HUES48 (cell line): ENCODE measurements around the gene PIGL.
"Not testable (repeated sequence)": the region's sequence is repeated elsewhere in the genome, so short reads cannot be mapped to it uniquely, and the experiment has no call there.

Experiments used
- H3K27ac ChIP-seq: one replicate; pipeline ENCODE4 v1.7.0; 2013; ENCODE audit warnings: low read depth, low read length, inconsistent platforms
- H3K27me3 ChIP-seq: 2 replicates; pipeline ENCODE4 v1.6.1; 2013; ENCODE audit warnings: mild to moderate bottlenecking, low read length; ENCODE audit not compliant: control insufficient read depth, insufficient read depth
- H3K36me3 ChIP-seq: 2 replicates; pipeline ENCODE4 v1.6.1; 2013; ENCODE audit warnings: low read length; ENCODE audit not compliant: control insufficient read depth, insufficient read depth
- H3K4me1 ChIP-seq: 2 replicates; pipeline ENCODE4 v1.6.1; 2013; ENCODE audit warnings: mild to moderate bottlenecking, low read length; ENCODE audit not compliant: control insufficient read depth, insufficient read depth
- H3K4me3 ChIP-seq: 2 replicates; pipeline ENCODE4 v1.5.1; 2013; ENCODE audit warnings: mild to moderate bottlenecking, low read depth, low read length
- H3K9ac ChIP-seq: 2 replicates; pipeline ENCODE4 v1.6.1; 2013; ENCODE audit warnings: mild to moderate bottlenecking, low read depth, low read length, moderate library complexity
- H3K9me3 ChIP-seq: 2 replicates; pipeline ENCODE4 v1.6.1; 2013; ENCODE audit warnings: low read length; ENCODE audit not compliant: control insufficient read depth, insufficient read depth

Gene PIGL

DNA sequence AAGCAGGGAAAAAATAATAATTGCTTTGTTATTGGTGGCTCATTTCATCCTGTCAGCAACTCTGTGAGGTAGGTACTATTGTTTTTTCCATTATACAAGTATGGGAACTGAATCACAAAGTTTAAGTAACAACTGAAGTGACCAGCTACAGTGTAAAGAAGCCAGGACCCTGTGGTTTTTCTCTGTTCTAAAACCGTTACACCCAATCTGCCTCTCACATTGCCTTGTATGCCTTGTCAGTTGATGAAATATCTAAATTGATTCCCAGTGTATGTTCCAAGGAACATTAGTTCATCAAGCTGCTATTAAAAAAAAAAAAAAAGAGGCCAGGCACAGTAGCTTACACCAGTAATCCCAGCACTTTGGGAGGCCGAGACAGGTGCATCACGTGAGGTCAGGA lies 5.4 kb downstream of the PIGL start:
- no peak overlapping the region for H3K4me3 ChIP-seq
- H3K9me3 ChIP-seq = no peaks in the 10 kb centered on the region
- H3K27me3 ChIP-seq = no peaks in the 10 kb centered on the region
- no peak overlapping the region for H3K9ac ChIP-seq
- no peak overlapping the region for H3K27ac ChIP-seq
- no peaks in the 10 kb centered on the region for H3K4me1 ChIP-seq
- 0 out of 2 replicates have a peak, but pooled peaks cover 4% of the 10 kb centered on the region for H3K36me3 ChIP-seq

- not testable (repeated sequence) for H3K4me3 ChIP-seq, H3K4me1 ChIP-seq, H3K36me3 ChIP-seq, H3K27ac ChIP-seq, H3K9ac ChIP-seq, H3K27me3 ChIP-seq, H3K9me3 ChIP-seq
These were observed 13.0 kb downstream of the PIGL start for GRCh38 chr17:16229912-16230561.

- no peak overlapping the region for H3K9ac ChIP-seq
- H3K27ac ChIP-seq = no peak overlapping the region
- no peak overlapping the region for H3K4me3 ChIP-seq
- peaks cover 16% of the 10 kb centered on the region for H3K36me3 ChIP-seq
- no peaks in the 10 kb centered on the region for H3K27me3 ChIP-seq
- H3K4me1 ChIP-seq = no peaks in the 10 kb centered on the region
- no peaks in the 10 kb centered on the region for H3K9me3 ChIP-seq
These were observed 15.4 kb downstream of the PIGL start for GRCh38 chr17:16232391-16232790.

DNA sequence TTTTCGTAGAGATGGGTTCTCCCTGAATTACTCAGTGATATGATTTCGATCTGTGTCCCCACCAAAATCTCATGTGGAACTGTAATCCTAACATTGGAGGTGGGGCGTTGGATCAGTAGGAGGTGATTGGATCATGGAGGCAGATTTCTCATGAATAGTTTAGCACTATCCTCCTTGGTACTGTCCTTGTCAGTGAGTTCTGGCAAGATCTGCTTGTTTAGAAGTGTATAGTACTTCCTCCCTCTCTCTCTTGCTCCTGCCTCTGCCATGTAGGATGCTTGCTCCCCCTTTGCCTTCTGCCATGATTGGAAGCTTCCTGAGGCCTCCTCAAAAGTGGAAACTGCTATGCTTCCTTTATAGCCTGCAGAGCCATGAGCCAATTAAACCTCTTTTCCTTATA lies 22.9 kb downstream of the PIGL start:
- H3K9me3 ChIP-seq = no peaks in the 10 kb centered on the region
- no peak overlapping the region for H3K27ac ChIP-seq
- H3K27me3 ChIP-seq = no peaks in the 10 kb centered on the region
- peaks cover 3% of the 10 kb centered on the region; the same call in 1 of the 2 replicates for H3K4me1 ChIP-seq
- no peak overlapping the region for H3K9ac ChIP-seq
- H3K4me3 ChIP-seq = no peak overlapping the region
- H3K36me3 ChIP-seq = peaks cover 8% of the 10 kb centered on the region; the same call in 1 of the 2 replicates

DNA sequence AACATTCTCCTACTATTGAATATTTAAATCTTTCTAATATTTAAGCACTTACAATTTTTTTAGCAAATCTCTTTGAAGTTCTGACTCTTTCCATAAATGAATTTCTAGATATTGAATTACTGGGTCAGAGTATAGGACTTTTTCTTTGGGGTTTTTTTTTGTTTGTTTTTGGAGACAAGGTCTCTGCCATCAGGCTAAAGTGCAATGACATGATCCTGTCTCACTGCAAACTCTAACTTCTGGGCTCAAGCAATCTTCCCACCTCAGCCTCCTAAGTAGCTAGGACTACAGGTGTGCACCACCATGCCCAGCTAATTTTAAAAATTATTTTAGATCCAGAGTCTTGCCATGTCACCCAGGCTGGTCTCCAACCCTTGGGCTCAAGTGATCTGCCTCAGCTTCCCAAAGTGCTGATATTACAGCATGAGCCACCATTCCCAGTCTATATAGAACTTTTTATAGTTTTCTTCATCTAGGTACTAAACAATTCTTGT lies 24.9 kb downstream of the PIGL start:
- H3K36me3 ChIP-seq = no peaks in the 10 kb centered on the region
- no peak overlapping the region for H3K27ac ChIP-seq
- H3K9ac ChIP-seq = no peak overlapping the region
- peaks cover 3% of the 10 kb centered on the region; the same call in 1 of the 2 replicates for H3K4me1 ChIP-seq
- no peak overlapping the region for H3K4me3 ChIP-seq
- no peaks in the 10 kb centered on the region for H3K27me3 ChIP-seq
- H3K9me3 ChIP-seq = no peaks in the 10 kb centered on the region

GRCh38 chr17:16243385-16243784 lies 26.4 kb downstream of the PIGL start:
- H3K27ac ChIP-seq = peak overlapping the region; percentile 53
- H3K9ac ChIP-seq = no peak overlapping the region
- no peaks in the 10 kb centered on the region for H3K36me3 ChIP-seq
- H3K4me3 ChIP-seq = no peak overlapping the region
- H3K27me3 ChIP-seq = no peaks in the 10 kb centered on the region
- H3K4me1 ChIP-seq = peaks cover 3% of the 10 kb centered on the region; the same call in 1 of the 2 replicates
- no peaks in the 10 kb centered on the region for H3K9me3 ChIP-seq

GRCh38 chr17:16243801-16244567 lies 27.0 kb downstream of the PIGL start:
- Histone ChIP-seq H3K4me3 (no peak overlapping the region), H3K9me3 (no peaks in the 10 kb centered on the region), H3K4me1 (peaks cover 3% of the 10 kb centered on the region; the same call in 1 of the 2 replicates), H3K36me3 (0 out of 2 replicates have a peak, but pooled peaks cover 4% of the 10 kb centered on the region), H3K27me3 (no peaks in the 10 kb centered on the region), H3K9ac (no peak overlapping the region), H3K27ac (peak overlapping the region; percentile 53)

DNA sequence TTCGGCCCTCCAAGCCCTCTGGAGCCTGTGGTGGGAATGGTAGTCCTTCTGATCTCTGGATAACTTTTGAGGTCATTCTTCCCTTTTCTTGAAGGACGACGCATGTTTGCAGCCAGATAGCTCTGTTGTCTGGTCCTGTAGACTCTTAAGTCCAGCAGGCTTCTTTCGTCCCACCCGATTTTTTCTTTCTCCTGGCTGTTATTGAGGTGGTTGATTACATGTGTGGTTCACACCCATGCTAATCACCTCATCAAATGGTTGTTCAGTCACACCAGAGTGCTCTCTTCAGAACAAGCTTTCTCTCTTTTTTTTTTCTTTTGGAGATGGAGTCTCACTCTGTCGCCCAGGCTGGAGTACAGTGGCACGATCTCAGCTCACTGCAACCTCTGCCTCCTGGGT lies 30.6 kb downstream of the PIGL start:
- no peaks in the 10 kb centered on the region for H3K27me3 ChIP-seq
- H3K9me3 ChIP-seq = no peaks in the 10 kb centered on the region
- no peak overlapping the region for H3K27ac ChIP-seq
- H3K9ac ChIP-seq = no peak overlapping the region
- peaks cover 3% of the 10 kb centered on the region; the same call in 1 of the 2 replicates for H3K4me1 ChIP-seq
- H3K36me3 ChIP-seq = 0 out of 2 replicates have a peak, but pooled peaks cover 6% of the 10 kb centered on the region
- no peak overlapping the region for H3K4me3 ChIP-seq

DNA sequence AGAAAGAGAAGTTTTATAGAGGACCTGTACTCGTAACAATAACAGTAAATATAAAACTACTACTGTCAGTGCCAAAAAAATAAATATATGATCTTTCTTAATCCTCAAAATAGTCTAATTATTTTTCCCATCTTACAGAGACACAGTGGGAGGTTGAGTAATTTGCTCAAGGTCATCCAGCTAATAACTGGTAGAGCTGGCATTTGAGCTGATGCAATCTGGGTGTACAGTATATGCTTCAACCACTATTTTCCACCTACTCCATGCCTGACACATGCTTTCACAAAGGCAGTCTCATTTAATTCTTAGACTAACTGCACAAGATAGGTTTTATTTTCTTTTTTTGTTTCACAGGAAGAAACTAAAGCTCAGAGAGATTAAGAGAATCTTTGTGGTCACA lies 33.6 kb downstream of the PIGL start:
- H3K9me3 ChIP-seq = no peaks in the 10 kb centered on the region
- H3K4me3 ChIP-seq = no peak overlapping the region
- peaks cover 8% of the 10 kb centered on the region for H3K4me1 ChIP-seq
- H3K27ac ChIP-seq = no peak overlapping the region
- no peaks in the 10 kb centered on the region for H3K27me3 ChIP-seq
- H3K9ac ChIP-seq = no peak overlapping the region
- H3K36me3 ChIP-seq = 0 out of 2 replicates have a peak, but pooled peaks cover 6% of the 10 kb centered on the region

DNA sequence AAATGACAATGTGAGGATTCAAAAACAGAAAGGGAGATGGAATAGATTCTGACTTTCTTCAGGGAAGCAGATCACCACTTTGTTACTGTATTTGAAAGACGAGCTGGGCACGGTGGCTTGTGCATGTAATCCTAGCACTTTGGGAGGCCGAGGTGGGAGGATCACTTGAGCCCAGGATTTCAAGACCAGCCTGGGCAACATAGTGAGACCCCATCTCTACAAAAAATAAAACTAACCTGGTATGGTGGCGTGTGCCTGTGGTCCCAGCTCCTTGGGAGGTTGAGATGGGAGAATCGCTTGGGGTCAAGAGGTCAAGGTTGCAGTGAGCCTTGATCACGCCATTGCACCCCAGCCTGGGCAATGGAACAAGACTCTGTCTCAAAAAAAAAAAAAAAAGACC lies 34.0 kb downstream of the PIGL start:
- Histone ChIP-seq H3K27ac (no peak overlapping the region), H3K27me3 (no peaks in the 10 kb centered on the region), H3K9ac (no peak overlapping the region), H3K4me1 (peaks cover 12% of the 10 kb centered on the region), H3K9me3 (no peaks in the 10 kb centered on the region), H3K4me3 (no peak overlapping the region), H3K36me3 (0 out of 2 replicates have a peak, but pooled peaks cover 6% of the 10 kb centered on the region)

DNA sequence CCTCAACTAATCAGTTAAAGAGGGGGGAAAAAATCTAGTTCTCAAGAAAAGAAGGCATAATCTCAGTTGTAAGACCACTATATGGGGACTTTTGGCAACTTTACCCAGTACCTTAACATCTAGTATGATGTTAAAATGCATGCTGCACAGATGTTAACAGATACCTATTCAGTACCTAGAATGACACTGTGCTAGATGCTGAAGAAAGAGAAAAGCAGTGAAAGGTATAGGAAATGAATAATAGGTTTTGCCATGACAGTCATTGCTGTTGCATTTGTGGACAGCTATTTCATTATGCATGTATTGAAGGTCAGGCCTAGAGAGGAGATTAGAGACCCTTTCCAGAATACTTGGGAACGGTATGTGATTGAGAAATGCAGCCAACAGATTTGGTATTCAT lies 34.5 kb downstream of the PIGL start:
- Histone ChIP-seq H3K9me3 (no peaks in the 10 kb centered on the region), H3K4me3 (no peak overlapping the region), H3K27ac (no peak overlapping the region), H3K4me1 (peaks cover 12% of the 10 kb centered on the region), H3K27me3 (no peaks in the 10 kb centered on the region), H3K9ac (no peak overlapping the region), H3K36me3 (0 out of 2 replicates have a peak, but pooled peaks cover 6% of the 10 kb centered on the region)
